Keratinocyte (primary cell): ENCODE results near the gene COL6A2. TPM values are rescaled to one million over a fixed set of nuclear protein-coding genes. Genes with fewer than 3 reads are reported as not detected.

Source experiments
- DNase-seq: peaks from one replicate; pipeline ENCODE4 v3.0.0-alpha.2; 2011; ENCODE audit warnings: low read depth, missing footprints, low spot score
- FAIRE-seq: peaks from 2 replicates; lab custom pipeline; 2011; peaks lifted over from hg19 to GRCh38; lab: Jason Lieb, UNC
- H2AFZ ChIP-seq: 2 replicates; pipeline ENCODE4 v1.6.0; 2012; ENCODE audit warnings: low read length, control low read depth, inconsistent platforms; ENCODE audit not compliant: control insufficient read depth
- H3K27ac ChIP-seq: 2 replicates; pipeline ENCODE4 v1.5.1; 2011; ENCODE audit warnings: low read length; ENCODE audit not compliant: control insufficient read depth, insufficient read depth
- H3K27me3 ChIP-seq: 3 replicates; pipeline ENCODE4 v1.6.0; 2011; ENCODE audit warnings: low read length; ENCODE audit not compliant: control insufficient read depth, insufficient read depth; ENCODE audit errors: extremely low read depth
- H3K36me3 ChIP-seq, 2 experiments: 2 replicates in 1 of 2; 3 replicates in 1 of 2; pipeline ENCODE4 v1.5.1; 2011; ENCODE audit warnings: low read length in 2 of 2, mild to moderate bottlenecking in 1 of 2; ENCODE audit not compliant: control insufficient read depth in 2 of 2, insufficient read depth in 2 of 2; ENCODE audit errors: extremely low read depth in 1 of 2
- H3K4me1 ChIP-seq: 3 replicates; pipeline ENCODE4 v1.5.1; 2011; ENCODE audit warnings: low read length; ENCODE audit not compliant: control insufficient read depth, insufficient read depth; ENCODE audit errors: extremely low read depth
- H3K4me2 ChIP-seq: 3 replicates; pipeline ENCODE4 v1.6.0; 2011; ENCODE audit warnings: low read depth, low read length; ENCODE audit not compliant: control insufficient read depth, insufficient read depth; ENCODE audit errors: extremely low read depth
- H3K4me3 ChIP-seq, 3 experiments: fragments of 200-600 bp in 1 of 3; sonication (generic) in 1 of 3; 2 replicates in 2 of 3; 3 replicates in 1 of 3; pipeline ENCODE4 v1.5.1; 2011 to 2016; ENCODE audit warnings: low read length in 3 of 3, mild to moderate bottlenecking in 3 of 3, control low read depth in 2 of 3, inconsistent platforms in 1 of 3, low read depth in 1 of 3, mixed read lengths in 1 of 3, mixed run types in 1 of 3, moderate library complexity in 1 of 3; ENCODE audit not compliant: control insufficient read depth in 2 of 3, insufficient read depth in 2 of 3; ENCODE audit errors: extremely low read depth in 1 of 3
- H3K79me2 ChIP-seq: 2 replicates; pipeline ENCODE4 v1.6.0; 2012; ENCODE audit warnings: low read length; ENCODE audit not compliant: control insufficient read depth, insufficient read depth
- H3K9ac ChIP-seq: 3 replicates; pipeline ENCODE4 v1.6.0; 2011; ENCODE audit warnings: low read length; ENCODE audit not compliant: control insufficient read depth, insufficient read depth; ENCODE audit errors: extremely low read depth
- H3K9me1 ChIP-seq: 3 replicates; pipeline ENCODE4 v1.6.0; 2011; ENCODE audit warnings: low read length; ENCODE audit not compliant: control insufficient read depth, insufficient read depth; ENCODE audit errors: extremely low read depth
- H3K9me3 ChIP-seq: 2 replicates; pipeline ENCODE4 v1.5.1; 2012; ENCODE audit warnings: low read depth, low read length; ENCODE audit not compliant: control insufficient read depth
- H4K20me1 ChIP-seq: 3 replicates; pipeline ENCODE4 v1.6.0; 2011; ENCODE audit warnings: low read length; ENCODE audit not compliant: control insufficient read depth, insufficient read depth; ENCODE audit errors: extremely low read depth
- CTCF ChIP-seq, 3 experiments: IDR thresholded peaks in 1 of 3; conservative IDR thresholded peaks in 1 of 3; optimal IDR thresholded peaks in 1 of 3; 2 replicates in 2 of 3; 3 replicates in 1 of 3; pipeline versions ENCODE3 to v1.5.1; 2011; ENCODE audit warnings: low read length in 3 of 3, mild to moderate bottlenecking in 3 of 3, moderate library complexity in 2 of 3, control low read depth in 1 of 3, inconsistent platforms in 1 of 3; ENCODE audit not compliant: insufficient read depth in 2 of 3; ENCODE audit errors: extremely low read depth in 1 of 3
- EZH2 ChIP-seq: IDR thresholded peaks from one replicate; pipeline ENCODE4 v1.6.1; 2012; ENCODE audit warnings: inconsistent platforms, mild to moderate bottlenecking, low read length, moderate library complexity
- dilution Hi-C: fragments of 300-500 bp; cut with MboI; formaldehyde crosslinking; loops from one replicate; pipeline ENCODE4 v1.7.0; 2020; ENCODE audit warnings: low sequenced_read_pairs; ENCODE audit not compliant: extremely low pct_ligation_motif_present
- polyA plus RNA-seq, 5 experiments: library from polyadenylated mRNA; depleted of rRNA in 3 of 5; stranded (reverse) in 3 of 5; stranded (forward) in 1 of 5; unstranded in 1 of 5; fragments of >200 nt; gene quantifications; 1 replicate in 1 of 5; 2 replicates in 3 of 5; 3 replicates in 1 of 5; pipeline versions ENCODE4 v1.2.1 to v1.2.3, GENCODE V29; 2011 to 2012; ENCODE audit warnings: missing spikeins in 2 of 5, low read depth in 1 of 5, low replicate concordance in 1 of 5

COL6A2 gene
- polyA plus RNA-seq, 1 donor (not counting 4 experiments of a cell fraction or from before 2014, with no cell fraction given) = 0.03 TPM

- Histone ChIP-seq H3K9ac (no peak overlapping the region), H3K79me2 (no peaks in the 10 kb centered on the region), H3K4me2 (no peak overlapping the region), H3K4me3 (no peak overlapping the region), H4K20me1 (no peaks in the 10 kb centered on the region), H3K9me1 (no peaks in the 10 kb centered on the region), H3K4me1 (peaks cover 3% of the 10 kb centered on the region), H3K27me3 (peaks cover 29% of the 10 kb centered on the region), H3K9me3 (peaks cover 20% of the 10 kb centered on the region), H3K27ac (no peak overlapping the region), H2AFZ (no peak overlapping the region), H3K36me3 (no peaks in the 10 kb centered on the region)
- dilution Hi-C loops = no loop called here
- no peak for DNase-seq
- TF ChIP-seq CTCF (optimal IDR thresholded peaks at IDR 0.05 in 1 of 3, IDR thresholded peaks at IDR 0.05 in 1 of 3, conservative IDR thresholded peaks at IDR 0.05 in 1 of 3; ENCODE audit: extremely low read depth in 1 of 3, insufficient read depth in 2 of 3, low read length in 3 of 3) (no peak), EZH2 (no peak)
- FAIRE-seq = no peak
These were observed 36.4 kb upstream of the COL6A2 start for GRCh38 chr21:46061518-46061917.

DNA sequence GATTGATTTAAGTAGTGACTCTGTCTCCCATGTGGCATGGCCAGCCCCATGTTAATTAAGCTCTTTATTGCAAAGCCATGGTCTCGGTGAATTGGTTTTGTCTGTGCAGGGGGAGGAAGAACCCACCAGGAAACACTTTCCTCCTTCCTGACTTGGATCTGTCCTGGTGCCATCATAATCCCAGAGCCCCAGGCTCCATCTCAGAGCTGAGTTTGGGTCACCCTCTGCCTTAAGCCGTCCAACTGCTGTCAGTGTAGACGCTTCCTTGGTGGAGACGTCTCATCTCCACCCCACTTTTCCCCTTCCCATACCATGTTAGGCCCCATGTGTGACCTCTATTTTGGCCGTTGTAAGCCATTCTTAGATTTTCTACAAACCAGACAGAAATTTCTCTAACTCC lies 36.0 kb upstream of the COL6A2 start:
- peaks cover 29% of the 10 kb centered on the region for H3K27me3 ChIP-seq
- FAIRE-seq = no peak

More for the DNA sequence above, 36.0 kb upstream of the COL6A2 start:
- no peaks in the 10 kb centered on the region for H3K36me3 ChIP-seq
- H3K4me1 ChIP-seq = peaks cover 3% of the 10 kb centered on the region
- no peaks in the 10 kb centered on the region for H3K9me1 ChIP-seq
- H4K20me1 ChIP-seq = no peaks in the 10 kb centered on the region
- H3K9me3 ChIP-seq = peaks cover 20% of the 10 kb centered on the region
- no peak overlapping the region for H3K4me3 ChIP-seq
- TF ChIP-seq CTCF (optimal IDR thresholded peaks at IDR 0.05 in 1 of 3, IDR thresholded peaks at IDR 0.05 in 1 of 3, conservative IDR thresholded peaks at IDR 0.05 in 1 of 3; ENCODE audit: extremely low read depth in 1 of 3, insufficient read depth in 2 of 3, low read length in 3 of 3) = no peak
- no peak for TF ChIP-seq EZH2
- no peaks in the 10 kb centered on the region for H3K79me2 ChIP-seq
- no peak overlapping the region for H3K9ac ChIP-seq
- no peak overlapping the region for H3K27ac ChIP-seq
- dilution Hi-C loops = no loop called here
- no peak overlapping the region for H3K4me2 ChIP-seq
- DNase-seq = no peak
- no peak overlapping the region for H2AFZ ChIP-seq
